HG02642 (cell line): Measurements from ENCODE around the gene LGALS9B.
"Not testable (repeated sequence)": the region's sequence is repeated elsewhere in the genome, so short reads cannot be mapped to it uniquely, and the experiment has no call there.

Experiments used
- ATAC-seq: cut with Tn5 transposase; IDR thresholded peaks from one replicate; pipeline ENCODE4 v1.9.1; 2021; ENCODE audit warnings: mild to moderate bottlenecking; ENCODE audit not compliant: unreplicated experiment, poor library complexity

LGALS9B gene

DNA sequence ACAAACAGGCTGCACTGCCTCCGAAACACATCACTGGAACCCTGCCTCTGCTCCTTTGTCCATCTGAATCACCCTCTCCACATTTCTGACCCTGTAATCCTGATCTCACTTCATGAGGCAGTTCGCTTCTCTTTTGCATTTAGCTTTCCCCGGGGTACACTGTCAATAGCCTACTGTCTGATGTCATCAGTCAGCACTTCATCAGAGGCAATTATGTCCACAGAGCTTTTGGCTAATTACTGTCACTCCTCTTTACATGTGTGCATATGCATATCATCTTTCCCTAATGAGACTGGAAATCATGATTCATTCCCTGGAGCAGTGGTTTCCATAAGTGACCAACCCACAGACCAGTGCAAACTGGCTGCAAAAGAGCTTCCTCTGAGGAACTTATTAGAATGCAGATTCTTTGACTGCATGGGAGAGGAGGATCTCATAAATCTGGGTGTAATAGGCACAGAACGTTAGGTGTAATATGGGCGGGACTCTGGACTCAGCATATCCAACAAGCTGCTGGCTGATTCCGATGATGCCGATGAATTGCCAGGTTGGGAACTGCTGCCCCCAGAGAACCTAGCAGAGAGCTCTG lies 49.8 kb downstream of the LGALS9B start:
- not testable (repeated sequence) for ATAC-seq

DNA sequence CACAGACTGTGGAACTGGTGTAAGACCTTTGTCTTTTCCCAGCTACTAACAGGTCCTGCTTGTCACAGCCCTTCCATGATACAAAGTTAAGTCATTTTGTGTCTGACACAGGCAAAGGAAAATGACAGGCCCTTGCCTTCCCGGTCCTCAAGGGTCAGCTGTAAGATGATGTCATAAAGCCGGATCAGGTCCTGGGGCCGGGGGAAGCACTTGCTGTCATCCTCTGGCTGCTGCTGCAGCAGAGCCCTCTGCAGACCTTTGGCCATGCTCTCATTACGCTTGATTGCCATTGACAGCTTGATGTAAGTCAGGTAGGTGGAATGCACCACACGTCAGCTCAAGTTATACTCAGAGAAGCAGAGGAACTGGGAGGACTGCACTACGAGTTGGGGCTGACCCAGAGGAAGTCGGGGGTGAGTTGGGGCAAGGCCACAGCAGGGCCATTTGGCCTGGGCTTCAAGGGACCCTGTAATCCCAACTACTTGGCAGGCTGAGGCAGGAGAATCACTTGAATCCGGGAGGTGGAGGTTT lies 50.9 kb downstream of the LGALS9B start:
- not testable (repeated sequence) for ATAC-seq

DNA sequence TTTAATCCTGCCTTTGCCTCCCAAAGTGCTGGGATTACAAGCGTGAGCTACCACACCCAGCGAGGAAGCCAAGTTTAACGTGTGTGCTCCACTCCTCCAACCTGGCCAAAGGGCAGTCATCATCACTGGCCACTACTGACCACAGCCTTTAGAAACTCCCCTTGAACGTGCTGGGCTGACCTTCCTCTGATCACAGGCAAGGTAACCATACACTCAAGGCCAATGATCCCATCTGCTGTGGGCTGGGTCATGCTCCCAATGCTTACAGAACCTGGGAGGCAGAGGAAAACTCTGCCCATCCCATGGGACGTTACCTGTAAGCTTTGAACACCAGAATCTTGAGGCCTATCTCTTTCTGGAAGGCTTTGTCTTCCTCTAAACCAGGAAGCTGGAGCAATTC lies 51.9 kb downstream of the LGALS9B start:
- ATAC-seq, result not testable (repeated sequence)

DNA sequence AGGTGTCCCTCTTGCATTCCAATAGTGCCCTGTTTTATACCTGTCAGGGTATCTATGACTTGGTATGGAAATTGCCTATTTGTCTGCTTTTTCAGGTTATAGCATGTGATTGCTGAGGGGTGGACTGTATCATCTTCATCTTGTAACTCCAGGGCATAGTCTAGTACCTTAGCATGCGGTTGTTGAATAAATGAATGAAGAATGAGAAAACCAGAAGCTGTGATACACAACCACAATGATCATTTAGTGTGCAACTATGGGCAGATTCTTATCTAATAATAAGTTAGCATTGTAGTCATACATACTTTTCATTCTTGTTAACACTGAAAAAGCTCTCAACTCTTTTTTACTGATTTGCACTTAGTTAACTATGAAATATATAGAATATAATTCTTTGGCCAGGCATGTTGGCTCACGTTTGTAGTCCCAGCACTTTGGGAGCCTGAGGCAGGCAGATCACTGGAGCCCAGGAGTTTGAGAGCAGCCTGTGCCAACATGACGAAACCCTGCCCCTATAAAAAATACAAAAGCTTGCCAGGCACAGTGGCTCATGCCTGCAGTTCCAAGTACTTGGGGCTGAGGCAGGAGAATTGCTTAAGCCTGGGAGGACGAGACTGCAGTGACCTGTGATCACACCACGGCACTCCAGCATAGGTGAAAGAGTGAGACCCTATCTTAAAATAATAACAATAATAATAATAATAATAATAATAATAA lies 65.9 kb downstream of the LGALS9B start:
- not testable (repeated sequence) for ATAC-seq

DNA sequence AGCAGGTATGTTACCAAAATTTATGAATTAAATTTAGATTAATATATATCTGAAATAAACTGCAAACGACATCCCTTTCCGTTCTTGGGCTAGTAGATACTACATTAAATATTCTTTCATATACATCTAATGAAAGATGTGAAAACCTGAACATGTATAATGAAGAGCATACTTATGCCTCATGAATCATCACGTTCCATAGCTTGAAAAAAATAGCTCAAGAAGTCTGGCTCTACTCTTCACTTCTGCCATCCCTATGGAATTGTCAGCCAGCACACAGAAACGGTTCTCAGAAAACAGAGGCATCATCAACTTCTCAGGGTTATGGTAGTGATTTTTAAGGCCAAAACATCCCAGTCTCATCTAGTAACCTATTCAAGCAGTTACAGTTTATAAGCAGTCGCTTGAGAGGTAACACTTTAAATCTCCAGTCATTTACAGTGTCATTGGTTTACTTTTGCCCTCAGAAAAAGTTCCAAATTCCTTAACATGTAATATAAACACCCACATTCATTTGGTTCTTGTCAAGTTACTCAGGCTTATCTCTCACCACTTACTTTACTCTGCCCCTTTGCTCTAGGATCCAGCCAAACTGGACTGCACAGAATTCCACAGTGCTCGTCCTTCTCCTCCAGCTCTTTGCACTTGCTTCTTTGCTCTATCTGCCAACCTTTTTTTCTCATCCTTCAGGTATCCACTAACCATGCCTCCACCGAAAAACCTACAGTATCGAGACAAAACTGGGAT lies 66.6 kb downstream of the LGALS9B start:
- ATAC-seq, result not testable (repeated sequence)
